SIG-M5 treated with dmso at 0.1 percent for 504 hours (cell line): ENCODE data around the gene ERCC6.

ENCODE experiments used
- DNase-seq: peaks from one replicate; lab custom pipeline; 2025; ENCODE audit not compliant: unreplicated experiment; lab: John Stamatoyannopoulos, UW

Gene ERCC6

DNA sequence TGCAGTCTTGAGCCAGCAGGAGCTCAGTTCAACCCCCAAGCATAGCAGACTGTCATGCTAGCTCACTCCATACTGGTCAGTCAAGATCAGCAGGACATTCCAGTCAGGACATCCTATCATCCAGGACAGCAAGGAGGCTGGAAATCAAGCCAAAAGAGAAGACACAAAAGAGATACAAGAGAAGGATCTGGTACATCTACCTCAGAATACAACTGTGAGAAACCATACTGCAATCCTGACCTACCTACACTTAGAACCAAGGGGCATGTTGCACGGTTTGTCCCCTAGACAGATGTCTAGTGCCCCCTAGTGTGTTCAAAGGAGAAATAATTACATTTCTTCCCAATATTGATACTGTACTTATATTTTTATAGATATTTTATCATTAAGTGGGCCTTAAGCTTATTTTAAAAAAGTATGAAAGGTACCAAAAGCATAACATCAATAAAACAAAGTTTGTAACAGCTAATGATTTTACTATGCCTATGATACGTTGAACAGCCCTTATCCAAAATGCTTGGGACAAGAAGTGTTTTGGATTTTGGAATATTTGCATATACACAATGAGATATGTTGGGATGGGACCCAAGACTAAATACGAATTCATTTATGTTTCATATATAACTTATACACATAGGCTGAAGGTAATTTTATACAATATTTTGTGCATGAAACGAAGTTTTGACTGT lies 26.7 kb downstream of the ERCC6 start:
- peak; percentile 49 for DNase-seq

DNA sequence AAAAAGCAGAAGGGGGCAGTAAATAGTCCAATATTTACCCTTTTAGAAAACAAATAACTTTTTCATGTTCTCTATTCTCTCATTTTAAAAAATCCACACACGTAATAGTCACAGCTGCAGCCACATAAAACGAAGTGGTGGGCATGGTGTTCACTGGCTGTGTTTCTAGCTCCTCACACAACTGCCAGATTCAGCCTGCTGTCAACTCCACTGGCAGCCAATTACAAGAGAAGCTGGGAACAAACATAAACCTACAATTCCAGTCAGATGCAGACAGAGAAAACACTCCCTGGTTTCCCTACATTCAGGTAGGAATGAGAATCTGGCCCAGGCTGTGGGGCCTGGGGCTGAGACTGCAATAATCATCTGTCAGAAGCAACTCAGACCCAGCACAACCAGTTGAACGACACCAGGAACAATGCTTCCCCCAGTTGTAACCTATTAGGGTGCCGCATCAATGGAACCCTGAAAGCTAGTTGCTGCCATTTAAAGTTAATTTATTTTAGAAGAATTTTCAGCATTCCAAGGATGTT lies 29.1 kb downstream of the ERCC6 start:
- no peak for DNase-seq

DNA sequence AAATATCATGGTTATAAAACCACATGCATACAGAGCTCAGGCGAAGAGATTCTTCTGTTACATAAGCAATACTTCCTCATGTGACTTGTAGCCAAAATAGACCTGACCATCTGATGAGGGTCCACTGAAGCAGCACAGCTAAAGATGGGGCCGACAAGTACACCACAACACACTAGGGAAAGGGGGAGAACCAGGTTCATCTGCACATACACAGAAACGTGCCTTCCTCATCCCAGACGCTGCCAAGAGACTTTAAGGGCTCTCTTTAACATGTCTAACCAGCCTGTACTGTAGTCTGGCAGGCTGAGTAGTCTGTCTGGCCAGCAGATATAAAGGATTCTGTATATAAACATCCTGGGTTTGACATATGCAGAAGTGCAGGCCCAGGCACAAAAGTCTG lies 30.3 kb downstream of the ERCC6 start:
- DNase-seq, result no peak

DNA sequence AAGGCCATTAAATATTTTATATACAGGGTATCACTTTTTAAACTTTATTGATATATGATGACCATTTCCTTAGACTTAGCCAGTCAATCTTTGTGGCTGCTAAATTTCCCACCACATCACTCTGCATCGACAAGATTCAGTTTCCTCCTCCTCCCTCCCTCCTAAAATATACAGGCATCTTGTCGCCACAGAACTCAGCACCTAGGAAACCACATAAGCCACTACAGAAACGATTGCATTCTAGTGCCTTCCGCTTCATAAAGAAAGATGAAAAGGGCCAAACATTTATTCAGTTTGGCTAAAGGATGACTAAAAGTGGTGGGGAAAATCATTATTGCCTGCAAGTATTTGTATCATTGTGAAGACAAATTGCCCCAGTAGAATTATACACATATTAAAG lies 30.7 kb downstream of the ERCC6 start:
- peak; percentile 6 for DNase-seq

DNA sequence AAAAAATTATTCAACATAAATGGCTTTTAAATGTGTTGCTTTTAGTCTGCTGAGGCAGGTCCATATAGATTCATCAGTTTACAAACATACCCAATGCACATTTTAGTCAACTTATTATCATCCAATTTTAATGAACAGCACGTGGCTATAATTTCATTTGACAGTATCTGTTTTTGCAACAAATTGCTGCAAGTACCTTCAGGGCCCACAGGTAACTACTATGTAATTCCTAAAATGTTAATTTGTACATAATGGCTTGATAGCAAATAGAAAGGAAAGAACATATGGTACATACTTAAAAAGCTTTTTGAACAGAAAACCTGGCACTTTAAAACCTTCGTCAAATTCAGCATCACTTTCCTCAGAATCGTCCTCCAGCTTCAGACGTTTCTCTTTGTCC lies 33.3 kb downstream of the ERCC6 start:
- DNase-seq, result no peak

DNA sequence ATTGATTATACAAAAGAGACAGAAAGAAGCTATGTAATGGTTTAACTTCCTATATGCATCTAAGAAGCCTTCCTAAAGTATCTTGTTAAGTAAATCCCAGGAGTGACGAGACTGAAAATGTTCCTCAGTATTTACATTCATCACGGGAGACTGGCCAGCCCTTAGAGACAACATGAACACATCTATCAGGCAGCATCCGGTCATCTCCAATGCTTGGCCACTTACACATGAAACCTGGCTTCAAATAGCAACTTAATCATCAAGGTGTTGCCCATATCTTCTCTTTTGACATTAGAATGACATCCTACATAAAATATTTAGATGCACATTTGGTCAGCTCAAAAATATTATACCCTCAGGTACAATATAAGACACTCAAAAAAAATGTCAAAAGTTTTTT lies 33.8 kb downstream of the ERCC6 start:
- no peak for DNase-seq

DNA sequence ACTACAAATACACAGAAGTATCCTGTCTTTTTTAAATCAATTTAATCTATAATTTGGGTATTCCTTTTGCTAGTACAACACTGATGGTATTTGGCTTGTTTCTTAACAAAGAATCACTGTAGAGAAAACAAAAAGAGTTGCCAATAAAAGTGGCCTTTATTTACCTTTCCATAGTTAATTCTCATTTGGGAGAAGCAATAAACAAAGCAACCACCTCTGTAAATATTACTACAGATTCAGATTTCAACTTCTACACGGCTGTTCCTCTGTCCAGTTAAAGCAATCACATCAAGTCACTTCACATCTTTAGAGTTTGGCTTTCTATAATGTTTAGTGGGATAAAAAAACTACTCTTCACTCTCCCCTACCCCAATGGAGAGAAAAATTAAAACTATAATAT lies 34.4 kb downstream of the ERCC6 start:
- DNase-seq, result no peak

DNA sequence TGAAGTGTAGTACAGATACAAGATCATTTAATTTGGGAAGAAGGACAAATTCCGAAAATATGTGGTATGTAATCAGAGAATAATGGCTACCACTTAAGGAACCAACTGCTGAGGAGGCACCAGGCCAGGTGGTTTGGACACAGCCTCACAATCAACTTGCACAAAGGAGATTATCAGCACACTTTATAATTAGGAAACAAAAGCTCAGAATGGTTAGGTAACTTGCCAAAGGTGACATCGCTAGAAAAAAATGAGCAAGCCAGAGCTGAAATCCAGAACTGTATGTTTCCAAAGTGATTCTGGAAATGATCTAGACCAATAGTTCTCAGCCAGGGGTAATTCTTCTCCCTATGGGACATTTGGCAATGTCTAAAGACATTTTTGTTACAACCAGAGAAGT lies 36.6 kb downstream of the ERCC6 start:
- DNase-seq, result no peak

DNA sequence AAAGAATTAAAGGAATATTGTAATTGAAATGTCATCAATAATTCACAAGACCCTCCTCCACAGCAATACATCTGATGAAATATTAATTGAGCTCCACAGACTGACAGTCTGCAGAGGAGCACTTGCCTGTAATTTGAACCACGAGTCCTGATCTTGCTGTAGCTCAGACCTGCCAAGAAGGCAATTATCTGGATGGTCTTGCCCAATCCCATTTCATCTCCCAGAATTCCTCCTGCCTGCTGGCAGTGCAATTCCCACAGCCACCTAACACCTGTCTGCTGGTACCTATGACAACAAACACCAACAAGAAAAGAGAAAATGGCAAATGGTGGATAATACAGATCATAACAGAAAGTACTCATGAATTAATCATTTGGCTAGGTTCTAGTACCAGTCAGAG lies 38.5 kb downstream of the ERCC6 start:
- no peak for DNase-seq

DNA sequence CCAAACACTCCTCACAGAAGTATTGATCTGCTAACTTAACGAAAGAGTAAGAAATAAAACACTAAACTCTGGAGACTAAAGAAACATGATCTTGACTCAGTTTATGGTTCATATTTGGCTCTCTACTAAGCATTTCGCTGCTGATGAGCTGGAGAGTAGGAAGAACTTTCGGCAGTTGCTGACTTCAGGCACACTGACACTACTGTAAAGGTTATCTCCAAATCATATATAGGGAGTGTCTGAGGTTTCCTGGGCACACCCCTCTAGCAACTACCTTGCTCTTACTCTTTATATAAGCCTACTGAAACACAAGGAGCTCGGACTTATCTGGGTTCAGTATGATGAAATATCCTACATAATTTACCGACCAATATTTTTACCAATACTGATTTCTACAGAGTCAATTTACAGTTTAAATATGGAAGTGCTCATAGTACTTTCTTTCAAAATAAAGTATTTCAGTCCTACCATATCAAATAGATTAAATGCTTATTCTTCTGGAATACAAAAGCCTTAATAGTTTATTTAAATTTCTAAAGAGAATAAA lies 39.5 kb downstream of the ERCC6 start:
- no peak for DNase-seq

DNA sequence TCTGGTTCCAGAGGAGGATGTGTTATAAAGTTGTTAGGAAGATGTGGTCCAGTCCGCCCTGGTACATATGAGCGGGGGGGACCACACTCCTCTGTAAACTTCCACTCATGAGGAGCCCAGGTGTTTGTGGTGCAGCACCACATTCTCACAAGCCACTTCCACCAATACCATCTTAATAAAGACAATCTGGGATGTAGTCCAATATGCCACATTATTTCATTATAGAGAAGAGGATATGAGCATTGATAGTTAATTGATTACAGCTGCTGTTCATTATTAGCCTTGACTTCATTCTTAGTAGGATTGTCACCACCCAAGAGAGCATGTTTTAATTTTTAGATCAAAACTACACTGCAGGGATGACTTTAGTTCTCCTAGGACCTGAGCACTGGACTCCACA lies 40.5 kb downstream of the ERCC6 start:
- no peak for DNase-seq

DNA sequence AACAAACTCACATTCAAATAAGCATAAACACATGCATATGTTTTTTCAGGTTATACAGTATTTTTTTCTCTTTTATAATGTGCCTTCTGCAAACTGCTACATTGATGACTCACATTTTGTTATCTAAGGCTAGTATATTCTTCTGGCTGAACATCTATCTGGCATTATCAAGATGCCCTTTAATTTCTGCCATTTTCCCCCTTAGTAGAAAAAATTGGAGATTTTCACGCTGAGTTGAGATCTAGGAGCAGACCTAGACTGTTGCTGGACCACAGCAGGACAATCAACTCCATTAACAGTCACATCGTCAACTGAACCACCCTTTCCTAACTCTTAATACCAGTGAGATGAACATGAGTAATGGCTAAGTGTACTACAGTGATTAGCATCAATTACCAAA lies 41.6 kb downstream of the ERCC6 start:
- no peak for DNase-seq

DNA sequence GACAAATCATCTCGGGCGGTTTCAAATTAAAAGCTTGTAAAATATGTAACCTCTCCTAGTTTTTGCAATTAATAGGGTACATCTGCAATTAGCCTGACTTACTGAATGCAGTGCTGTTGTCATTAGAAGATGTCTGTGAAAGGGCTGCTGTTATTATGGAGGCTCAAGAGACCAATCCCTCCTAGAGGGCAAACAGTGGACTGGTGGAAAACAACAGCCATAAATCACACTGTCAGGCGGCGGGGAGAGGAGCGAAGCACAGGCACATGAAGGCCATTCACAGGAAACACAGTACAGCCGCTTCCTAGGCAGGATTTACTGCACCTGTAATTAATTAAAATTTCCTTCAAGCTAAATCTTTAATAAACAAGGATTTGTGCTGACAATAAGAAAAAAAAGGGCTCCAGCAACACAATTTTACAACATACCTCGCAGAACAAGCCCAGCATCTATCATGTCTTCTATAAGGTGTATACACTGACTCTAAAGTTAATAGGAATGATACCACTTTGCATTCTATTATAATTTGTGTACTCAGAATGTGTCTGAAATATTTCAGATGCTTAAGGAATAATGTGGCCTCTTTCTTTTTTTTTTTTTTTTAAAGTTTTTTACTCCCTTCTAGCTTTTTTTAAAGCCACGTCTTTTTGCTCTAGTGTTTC lies 50.7 kb downstream of the ERCC6 start:
- no peak for DNase-seq

DNA sequence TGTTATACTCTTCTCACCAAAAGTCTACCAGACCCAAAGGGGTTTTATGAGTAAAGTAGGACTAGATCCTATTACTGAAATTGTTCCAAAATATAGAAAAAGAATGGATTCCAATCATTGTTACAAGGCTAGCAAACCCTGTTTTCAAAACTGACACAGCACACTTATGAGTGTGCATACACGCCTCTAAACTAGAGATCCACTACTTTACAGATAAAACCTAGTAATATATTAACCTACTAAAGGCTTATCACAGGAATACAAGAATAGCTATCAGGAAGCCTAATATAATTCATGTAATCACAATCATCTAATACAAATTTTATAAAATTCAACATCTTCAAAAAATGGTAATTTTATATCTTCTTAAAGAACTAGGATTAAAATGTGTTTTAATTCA lies 52.2 kb downstream of the ERCC6 start:
- DNase-seq, result no peak

DNA sequence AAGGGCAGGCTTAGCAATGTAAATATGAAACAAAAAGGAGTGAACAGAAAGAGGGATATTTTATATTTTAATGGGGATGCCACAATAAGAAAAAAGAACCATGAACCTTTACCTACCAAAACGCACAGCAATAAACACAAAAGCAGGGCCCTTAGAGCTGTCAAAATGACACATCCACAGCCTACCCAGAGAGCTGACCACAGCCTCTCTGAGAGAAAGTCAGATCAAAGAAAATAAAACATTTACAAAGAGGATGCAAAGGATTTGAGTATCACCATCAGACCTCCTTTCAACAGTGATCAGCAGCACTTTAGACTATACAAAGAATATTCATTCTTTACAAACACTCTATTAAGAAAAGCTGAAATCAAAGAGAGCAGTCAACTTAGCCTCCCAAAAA lies 52.9 kb downstream of the ERCC6 start:
- no peak for DNase-seq

DNA sequence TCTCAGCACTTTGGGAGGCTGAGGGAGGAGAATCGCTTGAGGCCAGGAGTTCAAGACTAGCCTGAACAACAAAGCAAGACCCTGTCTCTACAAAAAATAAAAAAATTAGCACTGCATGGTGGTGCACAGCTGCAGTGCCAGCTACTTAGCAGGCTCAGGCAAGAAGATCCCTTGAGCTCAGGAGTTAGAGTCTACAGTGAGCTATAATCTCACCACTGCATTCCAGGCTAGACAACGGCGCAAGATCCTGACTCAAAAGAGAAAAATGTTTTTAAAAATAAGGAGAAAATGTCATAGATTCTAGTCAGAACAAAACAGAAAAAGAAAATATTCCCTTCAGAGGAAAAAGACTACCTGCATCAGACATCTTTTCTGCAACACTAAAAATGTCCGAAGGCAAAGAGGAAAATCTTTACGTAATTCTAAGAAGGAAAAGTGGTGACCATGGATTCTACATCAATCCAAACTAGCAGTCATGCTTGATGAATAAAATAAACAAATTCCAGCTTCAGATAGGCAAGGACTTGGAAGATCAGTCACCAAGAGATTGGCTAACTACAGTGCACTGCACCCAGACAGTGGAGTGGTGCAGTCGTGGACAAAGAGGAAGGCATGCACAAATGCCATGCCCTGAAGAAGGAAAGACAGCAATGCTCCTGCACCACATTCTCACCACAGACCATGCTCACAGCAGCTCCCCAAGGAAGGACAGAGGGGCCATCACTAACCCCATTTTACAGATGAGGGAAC lies 54.3 kb downstream of the ERCC6 start:
- no peak for DNase-seq

DNA sequence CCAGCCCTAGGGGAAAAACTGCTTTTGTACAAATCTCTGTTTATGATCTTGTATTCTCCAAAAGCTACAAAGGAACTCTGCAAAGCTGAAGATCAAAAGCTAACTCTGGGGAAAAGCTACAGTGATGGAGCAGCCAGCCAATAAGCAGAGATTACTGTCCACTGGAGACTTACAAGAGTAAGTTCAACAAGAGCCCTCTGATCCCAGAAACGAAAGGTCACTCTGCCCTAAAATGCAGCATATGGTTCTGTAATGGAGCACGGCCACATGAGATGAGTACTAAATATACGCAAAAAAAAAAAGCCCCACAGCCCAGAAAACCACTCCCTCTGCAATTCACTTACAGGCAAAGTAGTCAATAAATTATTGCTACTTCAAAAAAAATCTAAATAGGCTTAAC lies 60.1 kb downstream of the ERCC6 start:
- DNase-seq, result no peak

DNA sequence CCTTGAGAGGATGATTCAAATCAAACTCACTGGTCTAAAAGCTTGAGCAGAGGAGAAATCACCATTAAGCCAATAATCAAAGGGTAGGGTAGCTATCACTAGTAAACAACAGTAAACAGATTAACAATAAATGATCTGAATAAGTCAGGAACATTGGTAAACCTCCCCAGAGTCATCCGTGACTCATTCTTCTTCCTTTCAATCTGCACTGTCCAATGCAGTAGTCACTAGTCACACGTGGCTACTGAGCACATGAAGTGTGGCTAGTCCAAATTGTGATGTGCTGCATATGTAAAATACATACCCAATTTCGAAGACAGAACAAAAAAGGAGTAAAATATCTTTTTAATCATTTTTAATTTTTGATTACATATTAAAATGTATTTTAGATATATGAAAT lies 64.0 kb downstream of the ERCC6 start:
- DNase-seq, result no peak

DNA sequence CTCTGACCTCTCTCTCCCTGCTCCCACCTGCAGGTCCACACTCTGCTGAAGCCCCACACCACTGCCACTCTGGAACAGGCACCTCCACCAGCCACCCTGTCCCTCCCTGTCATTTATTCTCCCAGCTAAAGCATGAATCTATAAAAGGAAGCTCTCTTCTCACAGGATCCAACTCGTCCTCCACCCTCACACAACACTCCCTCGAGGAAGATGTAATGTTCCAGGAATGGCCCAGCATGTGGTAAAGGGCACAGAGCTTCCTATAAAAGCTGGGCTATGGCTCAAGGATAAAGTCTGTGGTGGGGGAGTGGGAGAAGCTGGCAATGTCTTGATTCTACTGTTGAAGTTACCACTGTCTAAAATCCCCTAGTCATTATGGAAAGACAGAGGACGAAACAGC lies 67.4 kb downstream of the ERCC6 start:
- no peak for DNase-seq

DNA sequence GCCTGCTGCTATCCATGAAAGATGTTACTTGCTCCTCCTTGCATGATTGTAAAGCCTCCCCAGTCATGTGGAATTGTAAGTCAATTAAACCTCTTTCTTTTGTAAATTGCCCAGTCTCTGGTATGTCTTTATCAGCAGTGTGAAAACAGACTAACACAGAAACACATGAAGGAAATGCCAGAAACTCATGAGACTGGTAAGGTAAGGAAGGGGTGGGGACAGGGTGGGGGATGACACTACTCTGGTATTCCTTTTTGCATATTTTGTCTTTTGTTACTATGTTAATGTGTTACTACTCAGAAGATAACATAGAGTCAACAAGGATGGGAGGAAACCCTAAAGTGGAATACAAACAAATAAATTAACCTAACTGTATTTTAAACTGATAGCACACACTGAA lies 73.2 kb downstream of the ERCC6 start:
- no peak for DNase-seq
